H1 (cell line): Measurements from ENCODE around the gene GDPGP1. TPM values are rescaled to one million over a fixed set of nuclear protein-coding genes. Genes with fewer than 3 reads are reported as not detected.

Experiments used
- CTCF ChIA-PET: fragments of 300-600 bp; sonication (Branson Sonifier 250); formaldehyde crosslinking; loops from one replicate; lab custom pipeline; 2021; ENCODE audit not compliant: partially characterized antibody; lab: Charles Lee
- POLR2A ChIA-PET: fragments of 300-600 bp; sonication (Branson Sonifier 250); formaldehyde crosslinking; loops from one replicate; lab custom pipeline; 2021; ENCODE audit warnings: inconsistent platforms; ENCODE audit not compliant: partially characterized antibody; lab: Charles Lee
- DNase-seq, 2 experiments: peaks; one replicate each; pipeline versions ENCODE4 v3.0.0 to v3.0.0-alpha.2; 2010 to 2022; ENCODE audit warnings: low spot score in 2 of 2, low read depth in 1 of 2, mixed read lengths in 1 of 2
- FAIRE-seq: peaks from 2 replicates; lab custom pipeline; 2011; peaks lifted over from hg19 to GRCh38; lab: Jason Lieb, UNC
- H2AFZ ChIP-seq: 2 replicates; pipeline ENCODE4 v1.8.1; 2012; ENCODE audit warnings: low read length, inconsistent platforms
- H2AK5ac ChIP-seq: 2 replicates; pipeline ENCODE4 v1.6.1; 2013; ENCODE audit warnings: low read depth, low read length
- H2BK120ac ChIP-seq: replicated peaks from 2 replicates; pipeline ENCODE3; 2013; ENCODE audit warnings: low read depth, low read length, inconsistent platforms
- H2BK12ac ChIP-seq: 2 replicates; pipeline ENCODE4 v1.6.1; 2013; ENCODE audit warnings: low read depth, low read length
- H2BK15ac ChIP-seq: 2 replicates; pipeline ENCODE4 v1.6.1; 2013; ENCODE audit warnings: low read length
- H2BK20ac ChIP-seq: 2 replicates; pipeline ENCODE4 v1.6.1; 2013; ENCODE audit warnings: low read length
- H2BK5ac ChIP-seq: 2 replicates; pipeline ENCODE4 v1.6.1; 2013; ENCODE audit warnings: low read depth, low read length
- H3K14ac ChIP-seq: 2 replicates; pipeline ENCODE4 v1.6.1; 2013; ENCODE audit warnings: inconsistent platforms; ENCODE audit not compliant: insufficient read length
- H3K18ac ChIP-seq: 2 replicates; pipeline ENCODE4 v1.6.1; 2013; ENCODE audit warnings: low read length; ENCODE audit errors: extremely low read depth
- H3K23ac ChIP-seq: 2 replicates; pipeline ENCODE4 v1.6.1; 2013; ENCODE audit warnings: inconsistent platforms; ENCODE audit not compliant: insufficient read length
- H3K23me2 ChIP-seq: 2 replicates; pipeline ENCODE4 v1.6.1; 2013; ENCODE audit warnings: low read depth, low read length
- H3K27ac ChIP-seq: 2 replicates; pipeline ENCODE4 v1.6.1; 2011; ENCODE audit warnings: low read depth, low read length, inconsistent platforms
- H3K27me3 ChIP-seq, 4 experiments: replicated peaks in 1 of 4; 1 replicate in 1 of 4; 2 replicates in 3 of 4; pipeline versions ENCODE4 v1.6.1 to v1.8.1; 2011 to 2013; ENCODE audit warnings: low read length in 3 of 4, mild to moderate bottlenecking in 3 of 4, inconsistent platforms in 2 of 4, mixed read lengths in 2 of 4, moderate library complexity in 1 of 4; ENCODE audit not compliant: control insufficient read depth in 3 of 4, insufficient read depth in 3 of 4; ENCODE audit errors: extremely low read depth in 1 of 4
- H3K36me3 ChIP-seq, 4 experiments: 2 replicates each; pipeline versions ENCODE4 v1.6.1 to v1.8.1; 2011 to 2013; ENCODE audit warnings: mild to moderate bottlenecking in 4 of 4, low read length in 3 of 4, moderate library complexity in 2 of 4, control low read depth in 1 of 4, inconsistent platforms in 1 of 4; ENCODE audit not compliant: insufficient read depth in 4 of 4, control insufficient read depth in 2 of 4
- H3K4ac ChIP-seq: replicated peaks from 2 replicates; pipeline ENCODE3; 2013; ENCODE audit warnings: low read length, low read depth, mixed read lengths, inconsistent platforms; ENCODE audit not compliant: insufficient read length
- H3K4me1 ChIP-seq, 4 experiments: replicated peaks in 1 of 4; 1 replicate in 1 of 4; 2 replicates in 3 of 4; pipeline versions ENCODE4 v1.6.1 to v1.8.1; 2011 to 2013; ENCODE audit warnings: low read length in 3 of 4, inconsistent platforms in 2 of 4, mixed read lengths in 1 of 4; ENCODE audit not compliant: insufficient read depth in 4 of 4, control insufficient read depth in 3 of 4
- H3K4me2 ChIP-seq, 2 experiments: 2 replicates each; pipeline versions ENCODE4 v1.6.1 to v1.8.1; 2011 to 2013; ENCODE audit warnings: low read depth in 2 of 2, low read length in 2 of 2, control low read depth in 1 of 2, inconsistent platforms in 1 of 2, mild to moderate bottlenecking in 1 of 2; ENCODE audit not compliant: insufficient read depth in 1 of 2
- H3K4me3 ChIP-seq, 4 experiments: fragments of 200-600, 300-600 bp in 1 of 4; sonication (generic), shearing (Covaris generic), sonication (Bioruptor Twin) in 1 of 4; 2 replicates each; pipeline versions ENCODE4 v1.5.1 to v1.8.1; 2011 to 2016; ENCODE audit warnings: low read length in 4 of 4, low read depth in 3 of 4, control low read depth in 2 of 4, inconsistent platforms in 2 of 4, mild to moderate bottlenecking in 2 of 4, mixed read lengths in 1 of 4, moderate library complexity in 1 of 4; ENCODE audit not compliant: insufficient read depth in 2 of 4; ENCODE audit errors: extremely low read depth in 1 of 4
- H3K56ac ChIP-seq: replicated peaks from 2 replicates; pipeline ENCODE3; 2013; ENCODE audit warnings: low read depth, mild to moderate bottlenecking, mixed read lengths, low read length, inconsistent platforms; ENCODE audit not compliant: insufficient read length
- H3K79me1 ChIP-seq: 2 replicates; pipeline ENCODE4 v1.6.1; 2013; ENCODE audit warnings: low read depth, low read length, control low read depth
- H3K79me2 ChIP-seq, 2 experiments: 2 replicates each; pipeline versions ENCODE4 v1.6.1 to v1.8.1; 2012 to 2013; ENCODE audit warnings: low read length in 2 of 2, mild to moderate bottlenecking in 2 of 2, inconsistent platforms in 1 of 2; ENCODE audit not compliant: insufficient read depth in 2 of 2, control insufficient read depth in 1 of 2
- H3K9ac ChIP-seq, 4 experiments: replicated peaks in 1 of 4; 1 replicate in 1 of 4; 2 replicates in 3 of 4; pipeline versions ENCODE4 v1.6.1 to v1.8.1; 2011 to 2013; ENCODE audit warnings: low read depth in 3 of 4, low read length in 3 of 4, control low read depth in 2 of 4, mild to moderate bottlenecking in 2 of 4, moderate library complexity in 2 of 4, inconsistent platforms in 1 of 4; ENCODE audit errors: extremely low read depth in 1 of 4
- H3K9me3 ChIP-seq, 2 experiments: 2 replicates each; pipeline versions ENCODE4 v1.6.1 to v1.8.1; 2012 to 2013; ENCODE audit warnings: mild to moderate bottlenecking in 2 of 2, moderate library complexity in 2 of 2, control low read depth in 1 of 2, inconsistent platforms in 1 of 2, low read depth in 1 of 2, low read length in 1 of 2, mixed read lengths in 1 of 2; ENCODE audit not compliant: insufficient read depth in 2 of 2
- H4K20me1 ChIP-seq, 2 experiments: replicated peaks in 1 of 2; 2 replicates each; pipeline versions ENCODE3 to v1.8.1; 2011 to 2013; ENCODE audit warnings: inconsistent platforms in 2 of 2, low read length in 2 of 2, mild to moderate bottlenecking in 1 of 2; ENCODE audit not compliant: insufficient read depth in 2 of 2, control insufficient read depth in 1 of 2
- H4K5ac ChIP-seq: 2 replicates; pipeline ENCODE4 v1.6.1; 2013; ENCODE audit warnings: low read length, low read depth, mixed read lengths, inconsistent platforms; ENCODE audit not compliant: insufficient read length
- H4K8ac ChIP-seq: 2 replicates; pipeline ENCODE4 v1.8.0; 2013; ENCODE audit warnings: mild to moderate bottlenecking, moderate library complexity, low read length, inconsistent platforms; ENCODE audit not compliant: insufficient read depth; ENCODE audit errors: extremely low read depth
- H4K91ac ChIP-seq: replicated peaks from 2 replicates; pipeline ENCODE3; 2013; ENCODE audit warnings: low read length, mixed read lengths, inconsistent platforms; ENCODE audit not compliant: insufficient read length
- CTBP2 ChIP-seq: IDR thresholded peaks from 2 replicates; pipeline ENCODE4 v1.7.0; 2011; ENCODE audit warnings: borderline replicate concordance, mild to moderate bottlenecking, moderate library complexity, mixed read lengths, low read length; ENCODE audit not compliant: insufficient read depth, insufficient read length
- HDAC2 ChIP-seq, 2 experiments: fragments of 300-600 bp in 1 of 2; sonication (generic) in 1 of 2; IDR thresholded peaks; 2 replicates each; pipeline ENCODE4 v1.6.1; 2011 to 2012; ENCODE audit warnings: low read depth in 2 of 2, low read length in 2 of 2, mild to moderate bottlenecking in 2 of 2, moderate library complexity in 2 of 2, borderline replicate concordance in 1 of 2, inconsistent platforms in 1 of 2
- RAD21 ChIP-seq, 2 experiments: IDR thresholded peaks in 1 of 2; conservative IDR thresholded peaks in 1 of 2; 2 replicates each; pipeline ENCODE4 v1.6.1; 2011; ENCODE audit warnings: low read depth in 2 of 2, low read length in 2 of 2, improper control_type of control experiment in 1 of 2, inconsistent platforms in 1 of 2, mild to moderate bottlenecking in 1 of 2, moderate library complexity in 1 of 2
- TCF12 ChIP-seq: IDR thresholded peaks from 2 replicates; pipeline ENCODE4 v1.6.1; 2011; ENCODE audit warnings: low read depth, mild to moderate bottlenecking, low read length
- whole genome bisulfite sequencing, 2 experiments: shearing (Covaris generic) in 1 of 2; methylation state at CpG; one replicate each; pipeline versions ENCODE4 v1.1.6 to v1.1.7; 2013 to 2015; ENCODE audit warnings: low lambda C conversion rate in 2 of 2, mixed read lengths in 2 of 2, inconsistent platforms in 1 of 2, low coverage in 1 of 2, missing lambda C conversion rate in 1 of 2; ENCODE audit not compliant: insufficient replicate concordance in 2 of 2, insufficient coverage in 1 of 2, insufficient read length in 1 of 2; ENCODE audit errors: extremely low coverage in 1 of 2, missing lambda C conversion rate in 1 of 2; 5-methylcytosine and 5-hydroxymethylcytosine counted together
- polyA plus RNA-seq, 7 experiments: library from polyadenylated mRNA; depleted of rRNA in 3 of 7; stranded (reverse) in 5 of 7; unstranded in 2 of 7; fragments of >200 nt in 5 of 7; fragments of 200-250 nt in 2 of 7; gene quantifications; 1 replicate in 5 of 7; 2 replicates in 1 of 7; 4 replicates in 1 of 7; pipeline versions ENCODE4 v1.2.1 to v1.2.3, GENCODE V29; 2011 to 2013; ENCODE audit warnings: missing spikeins in 2 of 7, mixed read lengths in 2 of 7
- total RNA-seq: library from RNA; stranded (reverse); fragmentation: NEBNext Ultra II Directional; extraction: Animal tissue kit (Norgen Biotek cat#: 25700); gene quantifications from 2 replicates; pipeline ENCODE4 v1.2.1, GENCODE V29; 2021

Gene GDPGP1
- total and polyA plus RNA-seq, 2 of the 8 experiments (the other 6 are each of a cell fraction or from before 2014, with no cell fraction given) = 1.8 to 5.6 TPM

GRCh38 chr15:90259524-90259923 is 25.5 kb downstream of the GDPGP1 start:
- Histone ChIP-seq H4K5ac (no peak overlapping the region), H4K20me1 (no peaks in the 10 kb centered on the region), H3K9me3 (no peaks in the 10 kb centered on the region), H3K27ac (no peak overlapping the region), H3K4me3 (no peak overlapping the region), H3K18ac (no peak overlapping the region), H4K8ac (no peak overlapping the region), H3K14ac (no peak overlapping the region), H3K23ac (no peak overlapping the region), H3K79me2 (peaks cover 0 to 5% of the 10 kb centered on the region in 2 experiments; a peak in 1 of 4 replicates), H2BK12ac (no peak overlapping the region), H3K9ac (no peak overlapping the region), H2BK20ac (no peak overlapping the region), H2BK15ac (no peak overlapping the region), H3K27me3 (no peaks in the 10 kb centered on the region), H2AK5ac (no peak overlapping the region), H2BK5ac (no peak overlapping the region), H3K56ac (no peak overlapping the region), H3K4me2 (no peak overlapping the region), H3K4me1 (peaks cover 0 to 2% (median under 1%) of the 10 kb centered on the region in 4 experiments; a peak in 2 of 7 replicates), H2AFZ (no peak overlapping the region), H3K36me3 (no peaks in the 10 kb centered on the region), H2BK120ac (no peak overlapping the region), H4K91ac (no peak overlapping the region), H3K79me1 (no peaks in the 10 kb centered on the region), H3K23me2 (no peaks in the 10 kb centered on the region), H3K4ac (no peak overlapping the region)
- ChIA-PET POLR2A (no interaction called here), CTCF (interaction anchor here (1.1 kb wide), 1 partner anchor 11 kb away, joined by 3 read pairs; no protein-coding TSS in a partner anchor)
- no peak for DNase-seq
- WGBS, 2 experiments = 89% methylated on average over 5 of the region's 5 CpGs; no CpG with 5 or more reads in 1 of the 2 experiments
- no peak for FAIRE-seq
- TF ChIP-seq RAD21 (IDR thresholded peaks at IDR 0.05 in 1 of 2, conservative IDR thresholded peaks at IDR 0.05 in 1 of 2; ENCODE audit: low read depth in 2 of 2, low read length in 2 of 2) = no peak
- no peak for TF ChIP-seq CTBP2
- TF ChIP-seq TCF12 = no peak
- no peak for TF ChIP-seq HDAC2 (IDR thresholded peaks at IDR 0.05; ENCODE audit: borderline replicate concordance in 1 of 2, low read depth in 2 of 2, low read length in 2 of 2)
